SK-N-MC (cell line): Measurements from ENCODE around the gene SMCO3.

Experiments
- EZH2 ChIP-seq: fragments of 200-600 bp; sonication (generic); IDR thresholded peaks from one replicate; pipeline ENCODE4 v1.6.1; 2017; ENCODE audit warnings: antibody characterized with exemption
- FOXP2 ChIP-seq: optimal IDR thresholded peaks from 2 replicates; pipeline ENCODE3; 2011; ENCODE audit warnings: mild to moderate bottlenecking, moderate library complexity; ENCODE audit not compliant: insufficient read depth; ENCODE audit errors: extremely low read length, control extremely low read depth
- POLR2AphosphoS5 ChIP-seq: IDR thresholded peaks from 2 replicates; pipeline ENCODE4 v1.6.1; 2012; ENCODE audit warnings: mild to moderate bottlenecking, low read depth, low read length, borderline replicate concordance

- TF ChIP-seq EZH2 (no peak), POLR2AphosphoS5 (no peak), FOXP2 (no peak)
Measured at GRCh38 chr12:14844401-14844800, 30.4 kb upstream of the SMCO3 start.
